A549 treated with ZK216348 at 1 μM for 4 hours (cell line): ENCODE results near the gene MEG3. TPM values are rescaled to one million over a fixed set of nuclear protein-coding genes. Genes with fewer than 3 reads are reported as not detected.

Source experiments
- total RNA-seq: library from RNA; stranded (reverse); fragments of 200-300 nt; extraction: Qiagen RNA extraction; gene quantifications from 5 replicates; pipeline ENCODE4 v1.2.3, GENCODE V29; 2022; ENCODE audit warnings: low read depth

MEG3 gene
- total RNA-seq, result 40.4 to 74.4 TPM (median 63.5 TPM) in 5 replicates

DNA sequence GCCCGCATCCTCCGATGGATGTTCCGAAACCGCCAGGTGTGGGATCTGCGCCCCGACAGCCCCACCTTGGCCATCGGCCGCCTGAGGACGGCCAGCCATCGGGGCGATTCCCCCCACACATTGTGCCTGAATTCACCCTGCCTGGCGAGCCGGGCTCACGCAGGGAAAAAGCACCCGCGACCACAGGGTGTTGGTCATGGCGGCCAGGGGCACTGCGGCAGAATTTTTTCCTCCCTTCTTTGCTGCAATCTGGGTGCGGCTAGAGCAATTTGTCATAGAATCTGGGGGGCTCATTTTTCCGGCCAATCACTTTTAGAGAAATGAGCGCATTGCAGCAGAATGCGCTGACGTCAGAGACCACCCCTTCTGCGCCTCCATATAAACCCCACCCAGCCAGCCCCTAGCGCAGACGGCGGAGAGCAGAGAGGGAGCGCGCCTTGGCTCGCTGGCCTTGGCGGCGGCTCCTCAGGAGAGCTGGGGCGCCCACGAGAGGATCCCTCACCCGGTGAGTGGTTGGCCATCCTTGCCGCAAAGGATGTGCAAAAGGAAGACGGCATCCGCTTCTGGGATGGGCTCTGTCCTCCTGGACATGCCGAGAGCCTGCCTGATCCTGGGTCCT is at the start of gene MEG3:
Gene MEG3, plus strand, starts transcription at position 406 of the 619 bp plus-strand sequence.

DNA sequence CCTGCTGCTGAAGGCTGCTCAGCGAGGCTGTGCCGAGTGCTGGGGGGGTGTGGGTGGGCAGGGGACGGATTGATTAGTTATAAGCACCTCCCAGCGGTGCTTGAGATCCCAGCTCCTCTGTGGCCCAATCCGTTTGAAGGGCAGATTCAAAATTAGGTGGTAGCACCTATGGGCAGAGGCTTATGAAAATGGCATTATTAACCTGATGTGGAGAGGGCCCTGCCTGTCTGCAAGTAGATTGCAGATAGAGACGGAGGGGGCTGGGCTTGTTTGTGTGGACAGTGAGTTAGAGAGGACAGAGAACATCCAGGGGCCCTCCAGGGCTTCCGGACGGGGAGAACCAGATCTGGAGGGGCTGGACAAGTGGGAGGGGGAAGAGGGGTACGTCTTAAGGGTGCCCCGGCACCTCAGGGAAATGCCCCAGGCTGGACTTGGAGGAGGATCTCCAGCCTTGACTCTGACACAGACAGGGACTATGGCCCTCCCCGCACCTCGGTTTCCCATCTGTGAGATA is 77.8 kb downstream of the MEG3 start, which contains the start of gene RTL1:
Gene RTL1, minus strand, starts transcription at position 51 of the 514 bp plus-strand sequence. CDS start 18,934 bp downstream, outside the sequence.

Other genes starting within 250 kb of the MEG3 start
- 4.0 to 10.0 TPM (median 7.2 TPM) in 5 replicates for gene BEGAIN, start 238.7 kb upstream of the MEG3 start, total RNA-seq
- gene DLK1, start 99.2 kb upstream of the MEG3 start, total RNA-seq, result 0.18 to 0.42 TPM (median 0.37 TPM) in 5 replicates
- 0.21 to 0.35 TPM (median 0.26 TPM) in 5 replicates for gene RTL1, start 77.6 kb downstream of the MEG3 start, total RNA-seq